Left lung (tissue), 8 donors: ENCODE results near the gene STK25. TPM values are rescaled to one million over a fixed set of nuclear protein-coding genes. Genes with fewer than 3 reads are reported as not detected.

Source experiments
- microRNA-seq, 2 donors: library from miRNA; unstranded; fragments of <30 nt; microRNA quantifications; one replicate each; pipeline ENCODE4, GENCODE V29; 2019
- polyA plus RNA-seq, 6 donors: library from polyadenylated mRNA; unstranded; fragments of 120-200 nt; gene quantifications; one replicate each; pipeline ENCODE4 v1.2.1, GENCODE V29; 2013; ENCODE audit not compliant: insufficient read length in 6 of 6
- total RNA-seq, 2 donors: library from RNA; stranded (reverse); fragmentation: NEBNext Ultra II Directional; extraction: Animal tissue kit (Norgen Biotek cat#: 25700); gene quantifications; one replicate each; pipeline ENCODE4 v1.2.1, GENCODE V29; 2021
- donor health status: DM: no; HTN: yes; CAD: no.
- donor health status: DM: no; HTN: no; CAD: no.

Gene STK25
- total and polyA plus RNA-seq, 8 donors, result 125 to 237 (median 193) TPM

Small RNA genes lying within 50 kb of the gene (microRNA-seq; reads per million reads assigned to microRNA genes)
- gene MIR3133, result 0 reads per million in 2 donors

Other genes with a start within 250 kb of the STK25 start
- gene HDLBP, start 192.9 kb downstream of the STK25 start, total RNA-seq, result 100 to 1,000 TPM; 559 to 567 TPM
- gene HDLBP, start 192.9 kb downstream of the STK25 start, polyA plus RNA-seq, result 100 to 1,000 TPM; 369 to 419 (median 380) TPM
- gene SEPTIN2, start 192.7 kb downstream of the STK25 start, total RNA-seq, result 100 to 1,000 TPM; 320 to 344 TPM
- 100 to 1,000 TPM; 509 to 593 (median 567) TPM for gene SEPTIN2, start 192.7 kb downstream of the STK25 start, polyA plus RNA-seq
- gene FARP2, start 152.3 kb downstream of the STK25 start, total RNA-seq, result 10 to 100 TPM; 32.2 to 37.0 TPM
- gene FARP2, start 152.3 kb downstream of the STK25 start, polyA plus RNA-seq, result 10 to 100 TPM; 47.4 to 54.8 (median 50.2) TPM
- 10 to 100 TPM; 34.9 to 66.5 TPM for gene BOK, start 50.2 kb upstream of the STK25 start, total RNA-seq
- 10 to 100 TPM; 17.8 to 29.4 (median 23.8) TPM for gene BOK, start 50.2 kb upstream of the STK25 start, polyA plus RNA-seq
- gene THAP4, start 128.6 kb upstream of the STK25 start, total RNA-seq, result 10 to 100 TPM; 36.3 to 36.5 TPM
- 10 to 100 TPM; 40.3 to 48.4 (median 43.5) TPM for gene THAP4, start 128.6 kb upstream of the STK25 start, polyA plus RNA-seq
- 10 to 100 TPM; 60.5 to 64.3 TPM for gene ATG4B, start 129.1 kb upstream of the STK25 start, total RNA-seq
- gene ATG4B, start 129.1 kb upstream of the STK25 start, polyA plus RNA-seq, result 10 to 100 TPM; 76.6 to 98.3 (median 85.1) TPM
- 10 to 100 TPM; 28.7 to 31.8 TPM for gene DTYMK, start 178.2 kb upstream of the STK25 start, total RNA-seq
- 10 to 100 TPM; 38.5 to 56.2 (median 44.0) TPM for gene DTYMK, start 178.2 kb upstream of the STK25 start, polyA plus RNA-seq
- 10 to 100 TPM; 27.6 to 28.3 TPM for gene ING5, start 193.5 kb upstream of the STK25 start, total RNA-seq
- 10 to 100 TPM; 41.8 to 49.1 (median 45.7) TPM for gene ING5, start 193.5 kb upstream of the STK25 start, polyA plus RNA-seq
- 10 to 100 TPM; 33.4 to 38.4 TPM for gene D2HGDH, start 226.0 kb upstream of the STK25 start, total RNA-seq
- gene D2HGDH, start 226.0 kb upstream of the STK25 start, polyA plus RNA-seq, result 10 to 100 TPM; 32.8 to 53.3 (median 44.1) TPM